Pulmonary artery endothelial cell (primary cell): ENCODE measurements around the gene SLC22A1. TPM values are rescaled to one million over a fixed set of nuclear protein-coding genes. Genes with fewer than 3 reads are reported as not detected.

Experiments
- total RNA-seq: library from RNA; depleted of rRNA; stranded (reverse); fragments of >200 nt; gene quantifications from 2 replicates; pipeline ENCODE4 v1.2.3, GENCODE V29; 2014

Gene SLC22A1
- total RNA-seq, 1 donor from 2014 or later: 0.07 TPM

Other genes with a start within 250 kb of the SLC22A1 start
- not detected in 2 replicates for gene MAS1, start 230.8 kb upstream of the SLC22A1 start, total RNA-seq
- gene IGF2R, start 152.7 kb upstream of the SLC22A1 start, total RNA-seq: 63.2 and 72.4 TPM in 2 replicates
- not detected in 2 replicates for gene SLC22A2, start 137.0 kb downstream of the SLC22A1 start, total RNA-seq
- 0.07 and 0.13 TPM in 2 replicates for gene SLC22A3, start 226.6 kb downstream of the SLC22A1 start, total RNA-seq